Metanephros (tissue), 1 donor: ENCODE data around the gene CCDC198. TPM values are rescaled to one million over a fixed set of nuclear protein-coding genes. Genes with fewer than 3 reads are reported as not detected.

Experiments used
- total RNA-seq: library from RNA; depleted of rRNA; stranded (reverse); fragments of >200 nt; gene quantifications from one replicate; pipeline ENCODE4 v1.2.3, GENCODE V29; 2014

CCDC198 gene
- 176 TPM for total RNA-seq

GRCh38 chr14:57493467-57494181 is at the start of gene CCDC198:
Gene CCDC198, minus strand, starts transcription at chr14:57493857. Its CDS starts 142 bp downstream, at chr14:57493715.

Other genes starting within 250 kb of the CCDC198 start
- gene EXOC5, start 225.0 kb downstream of the CCDC198 start, total RNA-seq: 40.9 TPM
- 32.5 TPM for gene AP5M1, start 224.9 kb downstream of the CCDC198 start, total RNA-seq
- gene NAA30, start 103.3 kb downstream of the CCDC198 start, total RNA-seq: 17.6 TPM